Tibial nerve (tissue), 4 donors: ENCODE data around the gene VTN. TPM values are rescaled to one million over a fixed set of nuclear protein-coding genes. Genes with fewer than 3 reads are reported as not detected.
"Not testable (repeated sequence)": the region's sequence is repeated elsewhere in the genome, so short reads cannot be mapped to it uniquely, and the experiment has no call there.

Experiments
- DNase-seq, 2 donors: peaks; one replicate each; pipeline ENCODE4 v3.0.0-alpha.2; 2019; ENCODE audit warnings: low spot score in 2 of 2
- H3K27ac ChIP-seq, 4 donors: fragments of 200-600 bp; sonication (generic) in 3 of 4; one replicate each; pipeline ENCODE4 v1.5.1; 2017 to 2019; ENCODE audit warnings: mild to moderate bottlenecking in 1 of 4
- H3K27me3 ChIP-seq, 2 donors: fragments of 200-600 bp; sonication (generic) in 1 of 2; one replicate each; pipeline versions ENCODE4 v1.5.1 to v1.6.0; 2017 to 2019
- H3K36me3 ChIP-seq, 3 donors: fragments of 200-600 bp; sonication (generic); one replicate each; pipeline ENCODE4 v1.5.1; 2018 to 2019
- H3K4me1 ChIP-seq, 4 donors: fragments of 200-600 bp; sonication (generic) in 3 of 4; one replicate each; pipeline ENCODE4 v1.5.1; 2017 to 2019
- H3K4me3 ChIP-seq, 4 donors: fragments of 200-600 bp; sonication (generic) in 3 of 4; one replicate each; pipeline ENCODE4 v1.5.1; 2017 to 2019; ENCODE audit warnings: mild to moderate bottlenecking in 1 of 4, moderate library complexity in 1 of 4
- H3K9me3 ChIP-seq, 4 donors: fragments of 200-600 bp; sonication (generic) in 3 of 4; one replicate each; pipeline ENCODE4 v1.5.1; 2017 to 2019
- CTCF ChIP-seq, 5 experiments: fragments of 200-600 bp in 3 of 5; fragments of 450-650 bp in 2 of 5; sonication (generic) in 3 of 5; IDR thresholded peaks; one replicate each; pipeline ENCODE4 v1.5.1; 2016 to 2019; ENCODE audit warnings: antibody characterized with exemption in 5 of 5, mild to moderate bottlenecking in 3 of 5, moderate library complexity in 2 of 5
- EP300 ChIP-seq, 2 donors: sonication (generic); formaldehyde crosslinking; IDR thresholded peaks; one replicate each; pipeline ENCODE4 v1.6.1; 2017; ENCODE audit warnings: antibody characterized with exemption in 2 of 2, mild to moderate bottlenecking in 1 of 2
- POLR2A ChIP-seq, 2 donors: fragments of 450-650 bp; IDR thresholded peaks; one replicate each; pipeline ENCODE4 v1.6.1; 2017; ENCODE audit warnings: antibody characterized with exemption in 2 of 2, mild to moderate bottlenecking in 2 of 2, moderate library complexity in 2 of 2
- WGBS, 2 donors: methylation state at CpG; one replicate each; pipeline ENCODE4 v1.1.5; 2018; 5-methylcytosine and 5-hydroxymethylcytosine counted together
- total RNA-seq, 4 donors: library from RNA; depleted of rRNA; stranded (reverse); fragments of >200 nt; gene quantifications; one replicate each; pipeline ENCODE4 v1.1.0, GENCODE V29; 2016

The VTN gene
- total RNA-seq, 4 donors from 2014 or later, result 0.90 to 22.7 (median 1.8) TPM

DNA sequence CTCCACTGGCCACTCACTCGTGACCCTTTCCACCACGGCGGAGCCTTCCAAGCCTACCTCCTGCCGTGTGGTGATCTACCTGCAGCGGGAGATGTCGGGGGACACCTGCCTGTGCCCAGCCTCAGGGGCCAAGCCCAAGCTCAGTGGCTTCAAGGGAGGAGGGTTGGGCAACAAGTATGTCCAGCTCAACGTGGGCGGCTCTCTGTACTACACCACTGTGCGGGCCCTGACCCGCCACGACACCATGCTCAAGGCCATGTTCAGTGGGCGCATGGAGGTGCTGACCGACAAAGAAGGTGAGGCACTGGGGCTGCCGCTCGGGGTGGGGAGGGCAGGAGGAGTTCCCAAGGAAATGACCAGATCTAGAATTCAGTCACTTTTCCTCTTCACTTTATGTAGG, 30.7 kb downstream of the VTN start:
- no peaks in the 10 kb centered on the region for H3K9me3 ChIP-seq
- H3K36me3 ChIP-seq, result peaks cover 10 to 60% (median 21%) of the 10 kb centered on the region in 3 donors
- no peak overlapping the region for H3K4me3 ChIP-seq
- H3K27me3 ChIP-seq, result no peaks in the 10 kb centered on the region
- WGBS, 2 donors, result 87 to 93% methylated on average over 15 of the region's 15 CpGs
- no peak for TF ChIP-seq POLR2A (IDR thresholded peaks at IDR 0.05)
- TF ChIP-seq EP300 (IDR thresholded peaks at IDR 0.05), result no peak
- TF ChIP-seq CTCF (IDR thresholded peaks at IDR 0.05), result no peak
- peaks cover 0 to 34% (median 12%) of the 10 kb centered on the region in 4 donors for H3K4me1 ChIP-seq
- H3K27ac ChIP-seq, result no peak overlapping the region
- DNase-seq, result no peak

DNA sequence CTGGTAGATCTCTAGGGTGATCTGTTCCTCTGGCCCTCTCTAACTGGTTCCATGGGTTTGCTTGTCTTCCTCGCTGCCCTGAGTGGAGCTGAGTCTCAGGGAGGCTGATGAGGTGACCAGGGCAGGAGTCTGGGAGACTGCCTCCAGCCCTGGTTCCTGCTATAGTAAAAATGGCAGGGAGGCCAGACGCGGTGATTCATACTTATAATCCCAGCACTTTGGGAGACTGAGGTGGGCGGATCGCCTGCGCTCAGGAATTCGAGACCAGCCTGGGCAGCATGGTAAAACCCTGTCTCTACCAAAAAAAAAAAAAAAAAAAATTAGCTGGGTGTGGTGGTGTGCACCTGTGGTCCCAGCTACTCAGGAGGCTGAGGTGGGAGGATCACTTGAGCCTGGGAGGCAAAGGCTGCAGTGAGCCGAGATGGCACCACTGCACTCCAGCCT, 31.3 kb downstream of the VTN start:
- not testable (repeated sequence) for H3K4me3 ChIP-seq, H3K9me3 ChIP-seq, H3K27me3 ChIP-seq, DNase-seq
- H3K36me3 ChIP-seq, result peaks cover 10 to 54% (median 17%) of the 10 kb centered on the region in 3 donors
- peaks cover 3 to 40% (median 17%) of the 10 kb centered on the region in 4 donors for H3K4me1 ChIP-seq
- WGBS, 2 donors, result 85 to 90% methylated on average over 8 of the region's 8 CpGs
- H3K27ac ChIP-seq, result peak overlapping the region in 1 of 4 donors; percentile 39

GRCh38 chr17:28338056-28338768, 31.9 kb downstream of the VTN start:
- Histone ChIP-seq H3K27ac (peak overlapping the region in 2 of 4 donors; percentile 39 to 43), H3K4me3 (no peak overlapping the region), H3K27me3 (no peaks in the 10 kb centered on the region), H3K36me3 (peaks cover 7 to 48% (median 14%) of the 10 kb centered on the region in 3 donors), H3K9me3 (no peaks in the 10 kb centered on the region), H3K4me1 (peaks cover 3 to 46% (median 20%) of the 10 kb centered on the region in 4 donors)
- WGBS, 2 donors, result 69% methylated on average over 5 of the region's 5 CpGs
- DNase-seq, result no peak
- TF ChIP-seq CTCF (IDR thresholded peaks at IDR 0.05), result no peak
- TF ChIP-seq POLR2A (IDR thresholded peaks at IDR 0.05), result no peak
- no peak for TF ChIP-seq EP300 (IDR thresholded peaks at IDR 0.05)

DNA sequence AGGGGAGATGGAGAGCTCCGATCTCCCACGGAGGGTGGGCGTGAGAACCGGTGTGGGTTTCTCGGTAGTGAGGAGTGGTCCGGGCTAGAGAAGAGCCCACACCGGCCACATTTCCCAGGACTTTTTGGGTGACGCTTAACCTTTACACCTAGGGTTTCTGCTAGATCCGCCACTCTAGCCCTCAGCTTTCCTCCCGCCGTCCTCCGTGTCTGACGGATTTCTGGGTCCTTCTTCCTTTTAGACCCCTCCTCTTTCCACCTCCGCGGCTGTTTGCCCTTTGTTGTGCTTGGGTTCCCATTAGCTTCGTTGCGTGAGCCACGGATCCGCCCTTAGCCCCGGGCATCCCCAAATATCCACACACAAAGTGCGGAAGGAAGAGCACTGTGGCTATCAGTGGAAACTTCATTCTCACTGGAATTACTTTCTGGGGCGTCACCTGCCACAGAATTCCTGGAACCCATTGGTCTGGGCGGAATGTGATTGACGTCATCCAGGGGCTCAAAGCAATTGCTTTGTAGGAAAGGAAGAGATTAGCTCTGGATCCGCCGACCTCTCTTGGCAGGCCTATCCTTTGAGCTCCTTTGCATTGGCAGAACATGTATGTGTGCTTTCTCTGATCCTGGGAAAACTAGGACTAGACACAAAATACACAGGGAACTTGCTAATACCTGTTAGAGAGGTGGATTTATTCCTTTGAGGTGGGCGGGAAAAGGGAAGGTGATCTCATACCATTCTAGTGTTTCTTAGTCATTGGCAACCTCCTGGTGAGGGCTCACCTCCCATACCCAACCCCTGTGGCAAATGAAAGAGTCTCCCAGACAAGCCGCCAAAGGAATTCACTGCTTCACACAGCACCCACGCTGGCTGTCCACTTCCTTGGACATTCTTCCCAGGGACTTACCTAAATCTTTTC, 33.9 kb downstream of the VTN start:
- Histone ChIP-seq H3K9me3 (no peaks in the 10 kb centered on the region), H3K27ac (peak overlapping the region; percentile 89 to 99 (median 98)), H3K4me1 (peaks cover 3 to 56% (median 21%) of the 10 kb centered on the region in 4 donors), H3K27me3 (no peaks in the 10 kb centered on the region), H3K36me3 (peaks cover 3 to 38% (median 4%) of the 10 kb centered on the region in 3 donors), H3K4me3 (peak overlapping the region; percentile 60 to 97 (median 78))
- TF ChIP-seq EP300 (IDR thresholded peaks at IDR 0.05) (no peak), CTCF (IDR thresholded peaks at IDR 0.05) (no peak), POLR2A (IDR thresholded peaks at IDR 0.05) (no peak)
- DNase-seq, result peak in 1 of 2 donors; percentile 33
- WGBS, 2 donors, result 6 to 7% methylated on average over 29 of the region's 29 CpGs

DNA sequence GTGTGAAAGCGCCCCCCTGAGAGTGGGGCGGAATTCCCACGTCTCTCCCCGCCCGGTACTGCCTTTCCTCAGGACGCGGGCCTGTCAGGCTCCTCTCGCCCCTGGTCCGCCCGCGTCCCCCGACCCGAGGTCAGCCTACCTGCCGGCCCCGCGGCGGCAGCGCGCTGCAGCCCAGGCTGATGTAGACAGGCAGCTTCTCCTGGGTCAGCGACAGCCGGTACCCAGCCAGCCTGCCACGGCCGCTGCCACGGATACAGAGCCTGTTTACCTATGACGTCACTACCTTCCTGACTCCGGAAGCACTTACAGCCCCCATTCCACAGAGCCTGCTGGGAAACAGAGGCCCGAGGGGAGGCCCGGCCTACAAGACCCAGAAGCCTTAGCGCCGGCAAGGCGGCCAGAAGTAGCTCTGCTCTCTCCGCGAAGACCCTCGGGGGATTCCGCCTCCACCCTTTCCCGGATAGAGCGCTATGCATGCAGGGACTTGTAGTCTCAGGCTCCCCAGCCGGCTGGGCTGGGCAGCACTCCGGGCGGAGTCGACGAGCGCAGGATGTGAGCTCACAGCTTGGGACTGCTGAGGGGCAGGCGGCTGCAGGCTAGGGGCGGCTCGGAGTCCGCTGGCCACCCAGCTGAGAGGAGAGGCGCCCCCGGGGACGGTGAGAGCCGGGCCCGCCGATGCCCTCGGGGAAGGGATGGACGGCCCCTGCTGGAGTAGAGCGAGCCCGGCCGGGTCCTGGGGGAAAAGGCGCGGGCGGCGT, 34.7 kb downstream of the VTN start, which contains the start of the genes IFT20 and TNFAIP1:
Gene IFT20 (minus strand): TSS at position 272 of the 758 bp plus-strand sequence. CDS start 3,487 bp downstream, outside the sequence.
Gene TNFAIP1 (plus strand): TSS at position 561 of the 758 bp plus-strand sequence. CDS start 3,761 bp downstream, outside the sequence.
- peak; percentile 95 to 97 for DNase-seq
- TF ChIP-seq CTCF (IDR thresholded peaks at IDR 0.05) (peak in 1 of 5 experiments; percentile 44), EP300 (IDR thresholded peaks at IDR 0.05) (peak; percentile 96 to 99), POLR2A (IDR thresholded peaks at IDR 0.05) (peak; percentile 82 to 94)
- WGBS, 2 donors, result 0 to 1% methylated on average over 25 to 58 of the region's 62 CpGs

More for the DNA sequence above, 34.7 kb downstream of the VTN start, which contains the start of the genes IFT20 and TNFAIP1:
- Histone ChIP-seq H3K36me3 (peaks cover 0 to 38% (median under 1%) of the 10 kb centered on the region in 3 donors), H3K4me1 (peaks cover 3 to 56% (median 21%) of the 10 kb centered on the region in 4 donors), H3K27me3 (no peaks in the 10 kb centered on the region), H3K4me3 (peak within 1 kb of the TSS; percentile 60 to 97 (median 78)), H3K27ac (peak within 1 kb of the TSS; percentile 89 to 99 (median 98)), H3K9me3 (no peaks in the 10 kb centered on the region)
